ENCODE measurements around the gene TRMO. TPM values are rescaled to one million over a fixed set of nuclear protein-coding genes. Genes with fewer than 3 reads are reported as not detected.

The TRMO gene
- total RNA-seq, 1 experiment from 2014 or later = 10.4 TPM

- ChIA-PET POLR2A (no interaction called here), CTCF (interaction anchor here (0.7 kb wide), 2 partner anchors 9 to 21 kb away, joined by 3 read pairs; no protein-coding TSS in a partner anchor)
- H3K9me3 ChIP-seq (ENCODE audit: control insufficient read depth, insufficient read depth, low read depth, low read length) = no peaks in the 10 kb centered on the region
- TF ChIP-seq POLR2AphosphoS5 (IDR thresholded peaks at IDR 0.05; ENCODE audit: low read depth, low read length) = no peak
- TF ChIP-seq CTCF (IDR thresholded peaks at IDR 0.05) = peak; percentile 79
- TF ChIP-seq SIN3A (IDR thresholded peaks at IDR 0.05; ENCODE audit: borderline replicate concordance, insufficient read depth, low read depth, low read length) = no peak
- TF ChIP-seq TCF7L2 (IDR thresholded peaks at IDR 0.05; ENCODE audit: low read depth, low read length) = no peak
- TF ChIP-seq REST (IDR thresholded peaks at IDR 0.05; ENCODE audit: insufficient read depth in 1 of 2, low read depth in 2 of 2, low read length in 1 of 2) = no peak
- no peak for ATAC-seq
- H3K27me3 ChIP-seq (ENCODE audit: control insufficient read depth, insufficient read depth, low read length) = no peaks in the 10 kb centered on the region
- intact Hi-C loops (cut with micrococcal nuclease; ENCODE audit: unreplicated experiment) (loop anchor here (1.0 kb wide), 1 partner anchor 191 kb away; no protein-coding TSS in a partner anchor), in situ Hi-C loops (cut with HindIII; ENCODE audit: low pct_unique_long_range_greater_than_20kb, low sequenced_read_pairs) (no loop called here)
- H3K27ac ChIP-seq (ENCODE audit: low read length) = no peak overlapping the region
- H3K4me1 ChIP-seq (ENCODE audit: control insufficient read depth, insufficient read depth, low read length) = no peaks in the 10 kb centered on the region
- BruUV-seq (replicated peaks) = no TSS peak
- DNase-seq (ENCODE audit: low read depth, low spot score) = no peak
- H3K36me3 ChIP-seq (ENCODE audit: control insufficient read depth, insufficient read depth, low read length) = no peaks in the 10 kb centered on the region
- H3K4me3 ChIP-seq (ENCODE audit: low read depth in 2 of 2, low read length in 2 of 2) = no peak overlapping the region
Measured at GRCh38 chr9:97900738-97901565, 21.3 kb downstream of the TRMO start.

DNA sequence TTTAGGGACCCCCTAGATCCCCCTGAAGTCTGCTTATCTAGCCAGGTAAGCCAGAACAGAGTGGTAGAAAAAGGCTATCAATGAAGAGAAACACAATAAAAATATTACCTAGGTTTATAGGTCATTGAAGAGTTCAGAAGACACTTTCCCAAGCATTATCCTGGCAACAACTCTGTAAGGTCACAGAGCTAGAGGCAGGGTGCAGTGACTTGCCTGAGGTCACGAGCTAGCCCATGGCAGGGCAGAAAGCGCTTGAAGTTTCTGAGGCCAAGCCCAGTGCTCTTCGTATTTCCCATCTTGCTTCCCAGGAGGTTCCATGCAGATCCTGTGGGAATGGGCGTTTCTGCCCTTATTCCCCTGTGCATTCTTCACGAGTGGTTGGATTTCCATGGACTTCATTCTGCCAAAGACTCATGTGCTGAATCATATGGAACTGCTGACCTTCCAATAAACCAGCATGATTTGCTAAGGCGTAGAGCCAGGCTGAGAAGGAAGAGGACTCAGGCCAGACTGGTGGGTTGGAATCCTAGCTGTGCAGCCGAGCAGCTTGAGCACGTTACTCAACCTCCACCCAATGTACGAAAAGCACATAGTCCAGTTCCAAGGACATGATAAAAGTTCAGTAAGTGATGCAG, 22.1 kb downstream of the TRMO start:
- ChIA-PET CTCF (no interaction called here), POLR2A (no interaction called here)
- H3K36me3 ChIP-seq (ENCODE audit: control insufficient read depth, insufficient read depth, low read length) = no peaks in the 10 kb centered on the region
- H3K4me3 ChIP-seq (ENCODE audit: low read depth in 2 of 2, low read length in 2 of 2) = no peak overlapping the region
- no peak overlapping the region for H3K27ac ChIP-seq (ENCODE audit: low read length)
- no TSS peak for BruUV-seq (replicated peaks)
- in situ Hi-C loops (cut with HindIII; ENCODE audit: low pct_unique_long_range_greater_than_20kb, low sequenced_read_pairs) = no loop called here
- no peaks in the 10 kb centered on the region for H3K4me1 ChIP-seq (ENCODE audit: control insufficient read depth, insufficient read depth, low read length)
- no peak for ATAC-seq
- H3K9me3 ChIP-seq (ENCODE audit: control insufficient read depth, insufficient read depth, low read depth, low read length) = no peaks in the 10 kb centered on the region
- TF ChIP-seq SIN3A (IDR thresholded peaks at IDR 0.05; ENCODE audit: borderline replicate concordance, insufficient read depth, low read depth, low read length) (no peak), TCF7L2 (IDR thresholded peaks at IDR 0.05; ENCODE audit: low read depth, low read length) (no peak), POLR2AphosphoS5 (IDR thresholded peaks at IDR 0.05; ENCODE audit: low read depth, low read length) (no peak), REST (IDR thresholded peaks at IDR 0.05; ENCODE audit: insufficient read depth in 1 of 2, low read depth in 2 of 2, low read length in 1 of 2) (no peak), CTCF (IDR thresholded peaks at IDR 0.05) (no peak)
- H3K27me3 ChIP-seq (ENCODE audit: control insufficient read depth, insufficient read depth, low read length) = no peaks in the 10 kb centered on the region
- DNase-seq (ENCODE audit: low read depth, low spot score) = no peak
- intact Hi-C loops (cut with micrococcal nuclease; ENCODE audit: unreplicated experiment) = no loop called here

All from Panc1 (cell line).